ENCODE measurements around the gene LRRC27.

LRRC27 gene

DNA sequence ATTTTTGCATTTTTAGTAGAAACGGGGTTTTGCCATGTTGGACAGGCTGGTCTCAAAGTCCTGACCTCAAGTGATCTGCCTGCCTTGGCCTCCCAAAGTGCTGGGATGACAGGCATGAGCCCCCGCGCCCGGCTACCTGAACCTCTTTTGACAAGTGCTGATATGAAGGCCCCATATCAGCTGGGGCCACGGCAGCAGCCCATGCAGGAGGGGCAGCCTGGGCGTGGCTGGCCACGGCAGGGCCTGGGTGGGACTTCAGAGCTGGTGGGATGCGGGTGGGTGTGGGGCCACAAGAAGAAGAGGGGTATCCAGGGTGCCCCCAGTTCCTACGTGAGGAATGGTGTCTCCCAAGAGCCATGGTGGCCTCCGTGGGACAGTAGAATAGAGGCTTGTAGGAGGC, 6.9 kb downstream of the LRRC27 start:
- TF ChIP-seq, protein P1, sequence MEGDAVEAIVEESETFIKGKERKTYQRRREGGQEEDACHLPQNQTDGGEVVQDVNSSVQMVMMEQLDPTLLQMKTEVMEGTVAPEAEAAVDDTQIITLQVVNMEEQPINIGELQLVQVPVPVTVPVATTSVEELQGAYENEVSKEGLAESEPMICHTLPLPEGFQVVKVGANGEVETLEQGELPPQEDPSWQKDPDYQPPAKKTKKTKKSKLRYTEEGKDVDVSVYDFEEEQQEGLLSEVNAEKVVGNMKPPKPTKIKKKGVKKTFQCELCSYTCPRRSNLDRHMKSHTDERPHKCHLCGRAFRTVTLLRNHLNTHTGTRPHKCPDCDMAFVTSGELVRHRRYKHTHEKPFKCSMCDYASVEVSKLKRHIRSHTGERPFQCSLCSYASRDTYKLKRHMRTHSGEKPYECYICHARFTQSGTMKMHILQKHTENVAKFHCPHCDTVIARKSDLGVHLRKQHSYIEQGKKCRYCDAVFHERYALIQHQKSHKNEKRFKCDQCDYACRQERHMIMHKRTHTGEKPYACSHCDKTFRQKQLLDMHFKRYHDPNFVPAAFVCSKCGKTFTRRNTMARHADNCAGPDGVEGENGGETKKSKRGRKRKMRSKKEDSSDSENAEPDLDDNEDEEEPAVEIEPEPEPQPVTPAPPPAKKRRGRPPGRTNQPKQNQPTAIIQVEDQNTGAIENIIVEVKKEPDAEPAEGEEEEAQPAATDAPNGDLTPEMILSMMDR (IDR thresholded peaks at IDR 0.05; ENCODE audit: extremely low read depth, insufficient read depth, missing control alignments), result no peak
- in situ Hi-C loops (cut with MboI; ENCODE audit: low pct_unique_long_range_greater_than_20kb, low sequenced_read_pairs, unreplicated experiment), result no loop called here
- DNase-seq (ENCODE audit: low spot score), result no peak

DNA sequence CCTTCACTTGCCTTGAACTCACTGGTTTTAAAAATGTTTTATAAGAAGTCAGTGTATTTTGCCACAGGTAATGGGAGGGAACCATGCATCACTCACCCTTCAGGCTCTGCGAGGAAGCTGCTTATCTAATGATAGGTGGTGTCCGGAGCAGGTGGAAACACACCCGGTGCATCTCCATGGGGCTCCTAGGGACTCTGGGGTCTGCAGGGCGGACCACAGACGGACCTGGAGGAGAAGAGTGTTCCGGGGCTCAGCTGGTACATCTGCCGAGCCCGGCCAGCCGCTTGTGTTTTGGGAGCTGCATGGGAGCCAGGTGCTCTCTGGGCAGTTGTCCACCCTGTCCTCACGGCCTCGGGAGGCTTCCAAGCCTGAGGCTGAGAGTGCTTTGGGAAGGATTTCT, 7.3 kb downstream of the LRRC27 start:
- DNase-seq (ENCODE audit: low spot score), result no peak
- TF ChIP-seq, protein P1 (IDR thresholded peaks at IDR 0.05; ENCODE audit: extremely low read depth, insufficient read depth, missing control alignments), result no peak
- in situ Hi-C loops (cut with MboI; ENCODE audit: low pct_unique_long_range_greater_than_20kb, low sequenced_read_pairs, unreplicated experiment), result no loop called here

DNA sequence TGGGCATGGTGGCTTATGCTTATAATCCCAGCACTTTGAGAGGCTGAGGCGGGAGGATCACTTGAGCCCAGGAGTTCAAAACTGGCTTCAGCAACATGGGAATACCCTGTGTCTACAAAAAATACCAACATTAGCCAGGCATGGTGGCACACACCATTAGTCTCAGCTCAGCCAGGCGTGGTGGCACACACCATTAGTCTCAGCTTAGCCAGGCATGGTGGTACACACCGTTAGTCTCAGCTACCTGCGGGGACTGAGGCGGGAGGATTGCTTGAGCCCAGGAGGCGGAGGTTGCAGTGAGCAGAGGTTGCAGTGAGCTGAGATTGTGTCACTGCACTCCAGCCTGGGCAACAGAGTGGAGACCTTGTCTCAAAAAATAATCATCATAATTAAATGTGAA, 9.0 kb downstream of the LRRC27 start:
- no peak for DNase-seq (ENCODE audit: low spot score)
- in situ Hi-C loops (cut with MboI; ENCODE audit: low pct_unique_long_range_greater_than_20kb, low sequenced_read_pairs, unreplicated experiment), result loop anchor here (10.0 kb wide), 1 partner anchor 116 kb away; no protein-coding TSS in a partner anchor

DNA sequence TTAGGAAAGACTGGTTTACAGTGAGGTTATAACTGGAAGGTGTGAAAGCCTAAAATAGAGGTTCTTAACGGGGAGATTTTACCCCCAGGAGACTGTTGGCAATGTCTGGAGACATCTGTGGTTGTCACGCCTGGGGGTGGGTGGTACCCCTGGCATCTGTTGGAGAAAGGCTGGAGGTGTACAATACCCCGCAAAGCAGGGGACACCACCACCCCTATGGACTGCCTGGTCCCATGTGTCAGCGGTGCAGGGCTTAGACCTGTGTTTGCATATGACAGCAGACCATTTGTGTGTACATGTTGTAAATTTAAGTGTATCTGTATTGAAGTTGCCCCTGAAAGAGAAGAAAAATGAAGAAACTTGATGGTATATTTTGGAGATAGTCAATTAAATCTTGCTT, 9.8 kb downstream of the LRRC27 start:
- in situ Hi-C loops (cut with MboI; ENCODE audit: low pct_unique_long_range_greater_than_20kb, low sequenced_read_pairs, unreplicated experiment), result loop anchor here (10.0 kb wide), 1 partner anchor 117 kb away; no protein-coding TSS in a partner anchor
- no peak for DNase-seq (ENCODE audit: low spot score)
- TF ChIP-seq, protein P1 (IDR thresholded peaks at IDR 0.05; ENCODE audit: extremely low read depth, insufficient read depth, missing control alignments), result no peak

More for the DNA sequence above, 9.0 kb downstream of the LRRC27 start:
- TF ChIP-seq, protein P1 (IDR thresholded peaks at IDR 0.05; ENCODE audit: extremely low read depth, insufficient read depth, missing control alignments), result no peak

DNA sequence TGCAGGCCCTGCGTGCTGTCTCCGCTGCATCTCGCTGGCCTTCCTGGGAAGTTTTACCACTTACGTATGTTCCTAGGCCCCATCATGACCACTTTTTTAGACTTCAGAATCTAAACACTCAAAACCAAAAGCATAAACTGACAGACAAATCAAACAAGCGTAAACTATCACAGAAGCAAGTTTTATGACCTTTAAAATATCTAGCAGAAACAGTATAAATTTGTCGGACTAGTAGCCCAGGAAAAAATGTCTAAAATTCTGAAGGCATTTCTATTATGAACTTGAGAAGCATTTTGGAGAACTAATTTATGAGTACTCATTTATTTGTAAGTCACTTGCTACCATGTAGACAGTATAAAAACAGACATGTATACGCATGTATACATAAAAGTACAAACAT, 10.6 kb downstream of the LRRC27 start:
- TF ChIP-seq, protein P1 (IDR thresholded peaks at IDR 0.05; ENCODE audit: extremely low read depth, insufficient read depth, missing control alignments), result no peak
- in situ Hi-C loops (cut with MboI; ENCODE audit: low pct_unique_long_range_greater_than_20kb, low sequenced_read_pairs, unreplicated experiment), result loop anchor here (10.0 kb wide), 1 partner anchor 118 kb away; no protein-coding TSS in a partner anchor
- DNase-seq (ENCODE audit: low spot score), result no peak

DNA sequence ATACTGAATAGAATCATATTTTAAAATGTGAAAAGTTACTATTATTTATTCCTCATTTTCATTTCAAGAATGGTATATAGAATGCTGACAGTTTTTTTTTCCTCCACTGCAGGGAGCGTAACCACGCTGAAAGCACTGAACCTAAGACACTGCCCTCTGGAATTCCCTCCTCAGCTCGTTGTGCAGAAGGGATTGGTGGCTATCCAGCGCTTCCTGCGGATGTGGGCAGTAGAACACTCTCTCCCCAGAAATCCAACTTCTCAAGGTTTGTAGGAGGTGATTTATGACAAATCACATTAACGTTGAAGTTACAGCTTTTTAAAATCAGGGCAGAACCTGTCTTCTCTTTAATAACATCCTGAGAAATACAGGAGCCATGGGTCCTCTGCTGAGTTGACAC, 12.4 kb downstream of the LRRC27 start:
- in situ Hi-C loops (cut with MboI; ENCODE audit: low pct_unique_long_range_greater_than_20kb, low sequenced_read_pairs, unreplicated experiment), result loop anchor here (10.0 kb wide), 1 partner anchor 120 kb away; no protein-coding TSS in a partner anchor
- DNase-seq (ENCODE audit: low spot score), result no peak
- TF ChIP-seq, protein P1 (IDR thresholded peaks at IDR 0.05; ENCODE audit: extremely low read depth, insufficient read depth, missing control alignments), result no peak
